Occipital lobe (tissue), 2 donors: ENCODE measurements around the gene SLC30A3. TPM values are rescaled to one million over a fixed set of nuclear protein-coding genes. Genes with fewer than 3 reads are reported as not detected.

ENCODE experiments used
- DNase-seq: peaks from one replicate; lab custom pipeline; 2025; lab: John Stamatoyannopoulos, UW
- total RNA-seq: library from RNA; depleted of rRNA; stranded (reverse); fragments of >200 nt; gene quantifications from one replicate; pipeline ENCODE4 v1.2.3, GENCODE V29; 2014

Gene SLC30A3
- total RNA-seq, 1 donor from 2014 or later: 0.47 TPM

- DNase-seq: no peak
Measured at GRCh38 chr2:27236136-27236535, 26.7 kb downstream of the SLC30A3 start.

- no peak for DNase-seq
Measured at GRCh38 chr2:27233341-27233740, 29.5 kb downstream of the SLC30A3 start.

- DNase-seq: no peak
Measured at GRCh38 chr2:27231921-27232320, 30.9 kb downstream of the SLC30A3 start.

GRCh38 chr2:27227501-27227900 lies 35.3 kb downstream of the SLC30A3 start:
- no peak for DNase-seq

- DNase-seq: no peak
Measured at GRCh38 chr2:27225526-27225925, 37.3 kb downstream of the SLC30A3 start.

GRCh38 chr2:27223416-27223815 lies 39.4 kb downstream of the SLC30A3 start:
- no peak for DNase-seq

- no peak for DNase-seq
Measured at GRCh38 chr2:27222407-27222806, 40.4 kb downstream of the SLC30A3 start.

GRCh38 chr2:27221166-27221565 lies 41.7 kb downstream of the SLC30A3 start:
- DNase-seq: no peak

GRCh38 chr2:27220091-27220490 lies 42.8 kb downstream of the SLC30A3 start:
- no peak for DNase-seq

- DNase-seq: no peak
Measured at GRCh38 chr2:27219091-27219490, 43.8 kb downstream of the SLC30A3 start.

GRCh38 chr2:27218614-27219013 lies 44.2 kb downstream of the SLC30A3 start:
- DNase-seq: no peak

- DNase-seq: peak; percentile 81
Measured at GRCh38 chr2:27217173-27218121, 45.4 kb downstream of the SLC30A3 start, which contains the start of gene CAD. CAD (plus strand) TSS chr2:27217369; CDS start chr2:27217552, 183 bp downstream.

- no peak for DNase-seq
Measured at GRCh38 chr2:27216416-27217137, 46.3 kb downstream of the SLC30A3 start.

GRCh38 chr2:27214941-27215340 lies 47.9 kb downstream of the SLC30A3 start:
- no peak for DNase-seq

- no peak for DNase-seq
Measured at GRCh38 chr2:27212626-27213471, 50.0 kb downstream of the SLC30A3 start.

GRCh38 chr2:27211943-27212625 lies 50.8 kb downstream of the SLC30A3 start, which contains the start of the genes ATRAID and SLC5A6:
ATRAID (plus strand) TSS chr2:27212041; CDS start chr2:27212369, 328 bp downstream.
SLC5A6 (minus strand) TSS chr2:27212268; CDS start chr2:27207650, 4,618 bp downstream.
- peak; percentile 87 for DNase-seq

- DNase-seq: no peak
Measured at GRCh38 chr2:27211241-27211942, 51.5 kb downstream of the SLC30A3 start.

- DNase-seq: no peak
Measured at GRCh38 chr2:27209621-27210401, 53.0 kb downstream of the SLC30A3 start.

- no peak for DNase-seq
Measured at GRCh38 chr2:27208486-27209050, 54.3 kb downstream of the SLC30A3 start.
